Upper lobe of left lung (tissue), 4 donors: ENCODE measurements around the gene CNTNAP5.

Source experiments
- EP300 ChIP-seq, 4 donors: sonication (generic); formaldehyde crosslinking; IDR thresholded peaks; one replicate each; pipeline ENCODE4 v1.5.1; 2017; ENCODE audit warnings: antibody characterized with exemption in 4 of 4, control low read depth in 2 of 4
- POLR2A ChIP-seq, 4 donors: fragments of 450-650 bp; IDR thresholded peaks; one replicate each; pipeline ENCODE4 v1.5.1; 2016 to 2017; ENCODE audit warnings: antibody characterized with exemption in 4 of 4, mild to moderate bottlenecking in 2 of 4
- POLR2AphosphoS5 ChIP-seq, 2 donors: sonication (generic); formaldehyde crosslinking; IDR thresholded peaks; one replicate each; pipeline ENCODE4 v1.5.1; 2017; ENCODE audit warnings: antibody characterized with exemption in 2 of 2
- TF ChIP-seq, protein P1 (sequence below), 6 experiments: fragments of 450-650 bp in 4 of 6; fragments of 200-600 bp in 2 of 6; sonication (generic) in 2 of 6; IDR thresholded peaks; one replicate each; pipeline ENCODE4 v1.5.1; 2016 to 2019; ENCODE audit warnings: antibody characterized with exemption in 6 of 6

DNA sequence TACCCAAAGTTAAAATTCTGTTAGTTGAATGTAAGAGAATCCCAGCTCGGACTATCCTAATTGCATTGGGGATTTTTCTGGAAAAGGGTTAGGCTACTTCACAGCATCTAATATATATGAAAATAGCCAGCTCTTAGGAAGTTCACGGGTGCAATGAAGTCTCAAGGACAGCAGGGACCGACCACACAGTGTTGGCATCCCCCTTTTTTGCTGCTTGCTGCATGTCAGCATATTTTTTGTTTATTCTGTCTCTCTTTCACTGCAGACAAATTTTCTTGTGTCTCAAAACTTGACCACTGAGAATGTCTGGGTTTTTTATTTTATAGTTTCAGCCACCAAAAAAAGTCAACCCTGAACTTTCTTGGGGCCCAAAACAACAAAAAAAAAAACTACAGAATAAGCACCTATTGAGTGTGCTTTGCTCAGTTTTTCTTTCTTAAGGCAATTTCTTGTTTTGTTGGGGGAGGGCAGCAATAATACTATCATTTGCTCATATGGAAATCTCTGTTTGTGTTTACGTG, 535.6 kb downstream of the CNTNAP5 start:
- no peak for TF ChIP-seq POLR2AphosphoS5 (IDR thresholded peaks at IDR 0.05)
- TF ChIP-seq, protein P1, sequence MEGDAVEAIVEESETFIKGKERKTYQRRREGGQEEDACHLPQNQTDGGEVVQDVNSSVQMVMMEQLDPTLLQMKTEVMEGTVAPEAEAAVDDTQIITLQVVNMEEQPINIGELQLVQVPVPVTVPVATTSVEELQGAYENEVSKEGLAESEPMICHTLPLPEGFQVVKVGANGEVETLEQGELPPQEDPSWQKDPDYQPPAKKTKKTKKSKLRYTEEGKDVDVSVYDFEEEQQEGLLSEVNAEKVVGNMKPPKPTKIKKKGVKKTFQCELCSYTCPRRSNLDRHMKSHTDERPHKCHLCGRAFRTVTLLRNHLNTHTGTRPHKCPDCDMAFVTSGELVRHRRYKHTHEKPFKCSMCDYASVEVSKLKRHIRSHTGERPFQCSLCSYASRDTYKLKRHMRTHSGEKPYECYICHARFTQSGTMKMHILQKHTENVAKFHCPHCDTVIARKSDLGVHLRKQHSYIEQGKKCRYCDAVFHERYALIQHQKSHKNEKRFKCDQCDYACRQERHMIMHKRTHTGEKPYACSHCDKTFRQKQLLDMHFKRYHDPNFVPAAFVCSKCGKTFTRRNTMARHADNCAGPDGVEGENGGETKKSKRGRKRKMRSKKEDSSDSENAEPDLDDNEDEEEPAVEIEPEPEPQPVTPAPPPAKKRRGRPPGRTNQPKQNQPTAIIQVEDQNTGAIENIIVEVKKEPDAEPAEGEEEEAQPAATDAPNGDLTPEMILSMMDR (IDR thresholded peaks at IDR 0.05), result no peak
- TF ChIP-seq EP300 (IDR thresholded peaks at IDR 0.05), result no peak
- no peak for TF ChIP-seq POLR2A (IDR thresholded peaks at IDR 0.05)
